Fibroblast of lung (primary cell): ENCODE data around the gene PAK2. TPM values are rescaled to one million over a fixed set of nuclear protein-coding genes. Genes with fewer than 3 reads are reported as not detected.

Source experiments
- DNase-seq, 2 donors: peaks; one replicate each; pipeline versions ENCODE4 v3.0.0 to v3.0.0-alpha.2; 2010; ENCODE audit warnings: low read depth in 2 of 2
- H2AFZ ChIP-seq: 2 replicates; pipeline ENCODE4 v1.5.1; 2012; ENCODE audit warnings: low read length, control low read depth, inconsistent platforms
- H3K27ac ChIP-seq: 2 replicates; pipeline ENCODE4 v1.5.1; 2011; ENCODE audit warnings: low read length, control low read depth; ENCODE audit not compliant: insufficient read depth
- H3K27me3 ChIP-seq: 2 replicates; pipeline ENCODE4 v1.5.1; 2011; ENCODE audit warnings: mild to moderate bottlenecking, low read length; ENCODE audit not compliant: control insufficient read depth, insufficient read depth
- H3K36me3 ChIP-seq: 2 replicates; pipeline ENCODE4 v1.5.1; 2011; ENCODE audit warnings: low read length; ENCODE audit not compliant: control insufficient read depth, insufficient read depth
- H3K4me1 ChIP-seq: 2 replicates; pipeline ENCODE4 v1.5.1; 2011; ENCODE audit warnings: low read length; ENCODE audit not compliant: control insufficient read depth, insufficient read depth; ENCODE audit errors: extremely low read depth
- H3K4me2 ChIP-seq: 2 replicates; pipeline ENCODE4 v1.5.1; 2011; ENCODE audit warnings: low read length, control low read depth; ENCODE audit not compliant: insufficient read depth; ENCODE audit errors: extremely low read depth
- H3K4me3 ChIP-seq, 4 experiments: fragments of 200-600 bp in 1 of 4; sonication (generic) in 1 of 4; replicated peaks in 1 of 4; 2 replicates each; pipeline ENCODE4 v1.5.1; 2011 to 2016; ENCODE audit warnings: low read length in 4 of 4, low read depth in 3 of 4, mild to moderate bottlenecking in 3 of 4, control low read depth in 2 of 4, inconsistent platforms in 1 of 4, mixed read lengths in 1 of 4; ENCODE audit not compliant: insufficient read depth in 1 of 4; ENCODE audit errors: control extremely low read depth in 1 of 4
- H3K79me2 ChIP-seq: 2 replicates; pipeline ENCODE4 v1.5.1; 2012; ENCODE audit warnings: mild to moderate bottlenecking, low read length, inconsistent platforms; ENCODE audit not compliant: control insufficient read depth, insufficient read depth
- H3K9ac ChIP-seq: 2 replicates; pipeline ENCODE4 v1.5.1; 2011; ENCODE audit warnings: mild to moderate bottlenecking, low read length, control low read depth; ENCODE audit not compliant: insufficient read depth
- H3K9me3 ChIP-seq: 2 replicates; pipeline ENCODE4 v1.5.1; 2012; ENCODE audit warnings: low read depth, low read length; ENCODE audit not compliant: control insufficient read depth, insufficient read depth
- H4K20me1 ChIP-seq: 2 replicates; pipeline ENCODE4 v1.5.1; 2011; ENCODE audit warnings: low read length; ENCODE audit not compliant: control insufficient read depth, insufficient read depth; ENCODE audit errors: extremely low read depth
- EZH2 ChIP-seq: IDR thresholded peaks from 2 replicates; pipeline ENCODE4 v1.5.1; 2012; ENCODE audit warnings: low read length, control low read depth, mild to moderate bottlenecking; ENCODE audit errors: missing control alignments
- polyA plus RNA-seq, 2 donors: library from polyadenylated mRNA; depleted of rRNA in 1 of 2; stranded (reverse) in 1 of 2; unstranded in 1 of 2; fragments of >200 nt; gene quantifications; 2 replicates each; pipeline ENCODE4 v1.2.1, GENCODE V29; 2011 to 2012; ENCODE audit warnings: missing spikeins in 1 of 2
- total RNA-seq: library from RNA; depleted of rRNA; stranded (reverse); fragments of >200 nt; gene quantifications from 2 replicates; pipeline ENCODE4 v1.2.1, GENCODE V29; 2014
- TF ChIP-seq, protein P1 (sequence below), 2 donors: IDR thresholded peaks in 1 of 2; conservative IDR thresholded peaks in 1 of 2; 1 replicate in 1 of 2; 2 replicates in 1 of 2; pipeline ENCODE4 v1.5.1; 2011 to 2012; ENCODE audit warnings: low read length in 2 of 2, control low read depth in 1 of 2, inconsistent platforms in 1 of 2, low read depth in 1 of 2, mild to moderate bottlenecking in 1 of 2

PAK2 gene
- total and polyA plus RNA-seq, 2 donors (not counting 1 experiment from before 2014, with no cell fraction given), result 37.5 to 40.7 TPM

- Histone ChIP-seq H3K4me2 (no peak overlapping the region), H3K27ac (no peak overlapping the region), H3K9ac (no peak overlapping the region), H3K27me3 (no peaks in the 10 kb centered on the region), H3K79me2 (peaks cover 17% of the 10 kb centered on the region), H3K4me1 (peaks cover 2% of the 10 kb centered on the region), H3K36me3 (no peaks in the 10 kb centered on the region), H4K20me1 (peaks cover 2% of the 10 kb centered on the region), H2AFZ (no peak overlapping the region), H3K4me3 (no peak overlapping the region), H3K9me3 (no peaks in the 10 kb centered on the region)
- TF ChIP-seq EZH2, result no peak
- TF ChIP-seq, protein P1, sequence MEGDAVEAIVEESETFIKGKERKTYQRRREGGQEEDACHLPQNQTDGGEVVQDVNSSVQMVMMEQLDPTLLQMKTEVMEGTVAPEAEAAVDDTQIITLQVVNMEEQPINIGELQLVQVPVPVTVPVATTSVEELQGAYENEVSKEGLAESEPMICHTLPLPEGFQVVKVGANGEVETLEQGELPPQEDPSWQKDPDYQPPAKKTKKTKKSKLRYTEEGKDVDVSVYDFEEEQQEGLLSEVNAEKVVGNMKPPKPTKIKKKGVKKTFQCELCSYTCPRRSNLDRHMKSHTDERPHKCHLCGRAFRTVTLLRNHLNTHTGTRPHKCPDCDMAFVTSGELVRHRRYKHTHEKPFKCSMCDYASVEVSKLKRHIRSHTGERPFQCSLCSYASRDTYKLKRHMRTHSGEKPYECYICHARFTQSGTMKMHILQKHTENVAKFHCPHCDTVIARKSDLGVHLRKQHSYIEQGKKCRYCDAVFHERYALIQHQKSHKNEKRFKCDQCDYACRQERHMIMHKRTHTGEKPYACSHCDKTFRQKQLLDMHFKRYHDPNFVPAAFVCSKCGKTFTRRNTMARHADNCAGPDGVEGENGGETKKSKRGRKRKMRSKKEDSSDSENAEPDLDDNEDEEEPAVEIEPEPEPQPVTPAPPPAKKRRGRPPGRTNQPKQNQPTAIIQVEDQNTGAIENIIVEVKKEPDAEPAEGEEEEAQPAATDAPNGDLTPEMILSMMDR (conservative IDR thresholded peaks at IDR 0.05 in 1 of 2, IDR thresholded peaks at IDR 0.05 in 1 of 2; ENCODE audit: low read depth in 1 of 2, low read length in 2 of 2), result no peak
- no peak for DNase-seq
Observed at GRCh38 chr3:196736670-196737374, 2.8 kb upstream of the PAK2 start.

DNA sequence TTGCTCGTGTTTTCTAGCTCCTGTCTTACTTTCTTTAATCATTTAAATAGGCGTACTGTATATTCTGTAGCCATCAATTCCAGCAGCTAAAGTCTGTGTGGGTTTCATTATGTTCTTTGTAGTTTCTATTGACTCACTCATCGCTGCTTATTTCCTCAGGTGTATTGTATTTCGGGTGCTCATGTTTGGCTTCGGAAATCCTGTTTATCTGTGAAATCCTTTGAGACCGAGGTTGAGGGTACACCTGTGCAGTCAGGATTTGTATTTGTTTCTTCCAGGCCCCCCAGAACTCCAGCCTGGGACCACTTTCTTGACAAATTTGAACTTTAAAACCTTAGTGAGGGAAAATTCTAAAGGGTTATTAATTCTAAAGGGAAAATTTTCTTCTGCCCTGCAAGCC lies 2.0 kb upstream of the PAK2 start:
- H3K4me2 ChIP-seq, result no peak overlapping the region
- no peaks in the 10 kb centered on the region for H3K9me3 ChIP-seq
- H2AFZ ChIP-seq, result no peak overlapping the region
- H4K20me1 ChIP-seq, result peaks cover 2% of the 10 kb centered on the region
- no peak overlapping the region for H3K9ac ChIP-seq
- no peak overlapping the region for H3K4me3 ChIP-seq
- peaks cover 2% of the 10 kb centered on the region for H3K4me1 ChIP-seq
- H3K36me3 ChIP-seq, result no peaks in the 10 kb centered on the region
- H3K27me3 ChIP-seq, result no peaks in the 10 kb centered on the region
- H3K79me2 ChIP-seq, result peaks cover 26% of the 10 kb centered on the region
- no peak for DNase-seq
- H3K27ac ChIP-seq, result no peak overlapping the region
- TF ChIP-seq, protein P1 (conservative IDR thresholded peaks at IDR 0.05 in 1 of 2, IDR thresholded peaks at IDR 0.05 in 1 of 2; ENCODE audit: low read depth in 1 of 2, low read length in 2 of 2), result no peak
- TF ChIP-seq EZH2, result no peak

DNA sequence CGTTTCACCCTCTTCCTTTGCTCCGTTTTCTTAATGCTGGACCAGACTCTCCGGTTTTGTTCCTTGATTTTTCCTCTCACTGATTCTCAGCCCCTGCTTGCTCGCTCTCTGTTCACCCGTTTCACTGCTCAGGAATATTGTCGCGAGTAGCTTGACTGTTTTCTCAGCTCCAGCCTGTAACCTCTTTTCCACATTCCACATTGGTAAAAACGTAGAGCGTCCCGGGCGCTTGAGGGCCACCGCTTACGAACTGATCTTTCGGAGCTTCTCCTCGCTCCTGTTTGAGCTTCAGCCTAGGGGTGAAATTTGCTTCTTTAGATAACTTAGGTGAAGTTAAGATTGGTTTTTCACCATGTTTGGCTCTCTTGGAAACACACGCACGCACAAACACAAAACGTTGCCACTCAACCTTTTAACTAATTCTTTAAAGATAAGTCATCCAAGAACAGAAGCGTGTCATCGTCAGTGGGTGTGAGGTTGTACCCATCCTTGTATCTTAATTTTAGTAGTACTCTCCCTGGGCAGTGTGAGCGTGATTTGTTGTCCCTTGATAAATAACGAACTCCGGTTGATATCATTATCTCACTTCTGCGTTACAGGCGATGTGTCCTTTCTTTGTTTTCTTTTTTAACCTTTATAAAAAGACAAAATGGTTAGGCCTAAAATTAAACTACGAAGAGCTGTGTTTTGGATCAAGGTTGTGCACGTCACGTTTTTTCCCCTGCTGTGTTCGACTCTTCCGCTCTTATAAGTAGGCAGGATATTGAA lies 1.0 kb downstream of the PAK2 start:
- peak overlapping the region; percentile 93 for H3K4me2 ChIP-seq
- peaks cover 2% of the 10 kb centered on the region for H4K20me1 ChIP-seq
- peaks cover 53% of the 10 kb centered on the region for H3K79me2 ChIP-seq
- H3K4me1 ChIP-seq, result peaks cover 2% of the 10 kb centered on the region
- no peak overlapping the region for H2AFZ ChIP-seq
- TF ChIP-seq EZH2, result no peak
- TF ChIP-seq, protein P1 (conservative IDR thresholded peaks at IDR 0.05 in 1 of 2, IDR thresholded peaks at IDR 0.05 in 1 of 2; ENCODE audit: low read depth in 1 of 2, low read length in 2 of 2), result no peak
- H3K27me3 ChIP-seq, result no peaks in the 10 kb centered on the region
- H3K9me3 ChIP-seq, result no peaks in the 10 kb centered on the region
- DNase-seq, result peak; percentile 54 to 55
- peak overlapping the region; percentile 91 for H3K27ac ChIP-seq
- no peaks in the 10 kb centered on the region for H3K36me3 ChIP-seq
- H3K4me3 ChIP-seq, result peak overlapping the region; percentile 49 to 95 (median 76)
- peak overlapping the region; percentile 88 for H3K9ac ChIP-seq
